ENCODE results near the gene TMEM184B.

- no peak for TF ChIP-seq CTCF (conservative IDR thresholded peaks at IDR 0.05 in 1 of 2, IDR thresholded peaks at IDR 0.05 in 1 of 2; ENCODE audit: extremely low read depth in 1 of 2, insufficient read depth in 1 of 2, low read depth in 1 of 2, low read length in 2 of 2)
- TF ChIP-seq EZH2 (IDR thresholded peaks at IDR 0.05; ENCODE audit: borderline replicate concordance, low read length) = no peak
Observed at GRCh38 chr22:38177044-38177443, 95.8 kb downstream of the TMEM184B start.

Measured in mammary epithelial cell (primary cell).